Astrocyte (in vitro differentiated cells and primary cell): Measurements from ENCODE around the gene RPAP3.

Source experiments
- CTCF ChIP-seq: IDR thresholded peaks from 2 replicates; pipeline ENCODE4 v1.5.1; 2011; ENCODE audit warnings: low read depth, mild to moderate bottlenecking, inconsistent platforms, low read length, moderate library complexity; ENCODE audit not compliant: insufficient read depth
- EZH2 ChIP-seq: IDR thresholded peaks from 2 replicates; pipeline ENCODE4 v1.6.1; 2012; ENCODE audit warnings: mild to moderate bottlenecking, low read length, inconsistent platforms; ENCODE audit not compliant: insufficient read depth

DNA sequence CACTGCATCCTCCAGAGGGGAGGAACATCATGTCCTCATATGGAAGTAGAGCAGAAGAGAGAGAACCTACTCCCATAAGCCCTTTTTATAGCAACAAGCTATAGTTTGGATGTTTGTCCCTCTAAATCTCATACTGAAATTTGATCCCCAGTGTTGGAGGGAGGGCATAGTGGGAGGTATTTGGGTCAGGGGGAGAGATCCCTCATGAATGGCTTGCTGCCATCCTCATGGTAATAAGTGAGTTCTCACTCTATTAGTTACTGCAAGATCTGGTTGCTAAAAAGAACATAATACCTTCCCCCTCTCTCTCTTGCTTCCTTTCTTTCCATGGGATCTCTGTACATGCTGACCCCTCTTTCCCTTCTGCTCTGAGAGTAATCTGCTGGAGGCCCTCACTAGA is 93.9 kb downstream of the RPAP3 start:
- no peak for TF ChIP-seq CTCF
- TF ChIP-seq EZH2: no peak
